GM12878 (cell line): ENCODE results near the gene SUN5. TPM values are rescaled to one million over a fixed set of nuclear protein-coding genes. Genes with fewer than 3 reads are reported as not detected.

Source experiments
- ATAC-seq: fragments of 200-7000 bp; cut with Tn5 transposase; 3 replicates; pipeline ENCODE4 v1.9.1; 2020; ENCODE audit warnings: mild to moderate bottlenecking, moderate library complexity
- BruUV-seq: library from RNA; stranded (reverse); fragments of 400-500 nt; replicated peaks from 2 replicates; lab custom pipeline; 2021; lab: Mats Ljungman, UMichigan
- CTCF ChIA-PET: fragments of 300-600 bp; sonication (Branson Sonifier 250); formaldehyde crosslinking; extraction: SDS; loops from one replicate; lab custom pipeline; 2021; ENCODE audit warnings: inconsistent platforms; lab: Yijun Ruan, JAX
- POLR2A ChIA-PET: fragments of 350-600 bp; formaldehyde crosslinking; extraction: SDS; loops from one replicate; lab custom pipeline; 2021; ENCODE audit warnings: inconsistent platforms; lab: Charles Lee
- RAD21 ChIA-PET: fragments of 300-600 bp; sonication (Branson Sonifier 250); formaldehyde crosslinking; loops from one replicate; lab custom pipeline; 2023; ENCODE audit warnings: antibody characterized with exemption; ENCODE audit not compliant: unreplicated experiment; lab: Charles Lee
- SMC1A ChIA-PET: fragments of 300-600 bp; sonication (Branson Sonifier 250); formaldehyde crosslinking; loops from one replicate; lab custom pipeline; 2023; ENCODE audit not compliant: unreplicated experiment, uncharacterized antibody; lab: Charles Lee
- DNase-seq: peaks from one replicate; pipeline ENCODE4 v3.0.0-alpha.2; 2011; ENCODE audit warnings: low read depth, low spot score
- FAIRE-seq: peaks from 3 replicates; lab custom pipeline; 2011; peaks lifted over from hg19 to GRCh38; lab: Jason Lieb, UNC
- H2AFZ ChIP-seq: 2 replicates; pipeline ENCODE4 v1.6.0; 2011; ENCODE audit warnings: low read depth, low read length, control low read depth; ENCODE audit not compliant: control insufficient read depth
- H3K27ac ChIP-seq: 2 replicates; pipeline ENCODE4 v1.5.1; 2011; ENCODE audit warnings: control low read depth; ENCODE audit not compliant: control insufficient read depth, insufficient read depth
- H3K27me3 ChIP-seq, 2 experiments: replicated peaks in 1 of 2; 2 replicates each; pipeline versions ENCODE4 v1.6.0 to v1.6.1; 2011; ENCODE audit warnings: low read length in 1 of 2; ENCODE audit not compliant: control insufficient read depth in 2 of 2, insufficient read depth in 2 of 2
- H3K36me3 ChIP-seq, 2 experiments: 2 replicates each; pipeline ENCODE4 v1.5.1; 2011; ENCODE audit warnings: low read length in 1 of 2; ENCODE audit not compliant: control insufficient read depth in 2 of 2, insufficient read depth in 2 of 2
- H3K4me1 ChIP-seq: 2 replicates; pipeline ENCODE4 v1.6.1; 2011; ENCODE audit warnings: mild to moderate bottlenecking, low read length, moderate library complexity, mixed read lengths; ENCODE audit not compliant: control insufficient read depth, insufficient read depth
- H3K4me2 ChIP-seq: 2 replicates; pipeline ENCODE4 v1.6.0; 2011; ENCODE audit warnings: control low read depth; ENCODE audit not compliant: control insufficient read depth, insufficient read depth
- H3K4me3 ChIP-seq: fragments of 200-600 bp; sonication (generic); 2 replicates; pipeline ENCODE4 v1.5.1; 2016
- H3K79me2 ChIP-seq: 2 replicates; pipeline ENCODE4 v1.6.0; 2011; ENCODE audit warnings: low read length; ENCODE audit not compliant: control insufficient read depth, insufficient read depth
- H3K9ac ChIP-seq: 2 replicates; pipeline ENCODE4 v1.8.0; 2011; ENCODE audit warnings: low read length, control low read depth, mixed read lengths; ENCODE audit not compliant: control insufficient read depth, insufficient read depth
- H3K9me3 ChIP-seq: replicated peaks from 3 replicates; pipeline ENCODE4 v1.5.1; 2011; ENCODE audit warnings: mild to moderate bottlenecking, low read length; ENCODE audit not compliant: control insufficient read depth, insufficient read depth
- H4K20me1 ChIP-seq: 2 replicates; pipeline ENCODE4 v1.6.0; 2011; ENCODE audit not compliant: control insufficient read depth, insufficient read depth
- ATF7 ChIP-seq: fragments of 450-650 bp; IDR thresholded peaks from 2 replicates; pipeline ENCODE4 v1.6.1; 2016; ENCODE audit warnings: low read depth, mild to moderate bottlenecking
- BCL3 ChIP-seq: IDR thresholded peaks from 2 replicates; pipeline ENCODE4 v1.6.1; 2011; ENCODE audit warnings: borderline replicate concordance, low read depth, mild to moderate bottlenecking, moderate library complexity, low read length; ENCODE audit not compliant: insufficient read depth, poor library complexity, severe bottlenecking
- EGR1 ChIP-seq, 2 experiments: IDR thresholded peaks; 1 replicate in 1 of 2; 2 replicates in 1 of 2; pipeline ENCODE4 v1.6.1; 2011 to 2012; ENCODE audit warnings: low read depth in 2 of 2, low read length in 2 of 2, borderline replicate concordance in 1 of 2, mild to moderate bottlenecking in 1 of 2, moderate library complexity in 1 of 2
- ESRRA ChIP-seq: IDR thresholded peaks from 2 replicates; pipeline ENCODE4 v1.6.1; 2012; ENCODE audit warnings: mild to moderate bottlenecking, low read length, improper control_type of control experiment
- IKZF1 ChIP-seq: fragments of 450-650 bp; conservative IDR thresholded peaks from 2 replicates; pipeline ENCODE4 v1.6.1; 2017; ENCODE audit warnings: antibody characterized with exemption, mild to moderate bottlenecking
- JUNB ChIP-seq: IDR thresholded peaks from 2 replicates; pipeline ENCODE4 v1.6.1; 2016; ENCODE audit warnings: antibody characterized with exemption, mild to moderate bottlenecking
- MEF2B ChIP-seq: fragments of 450-650 bp; IDR thresholded peaks from 2 replicates; pipeline ENCODE4 v1.6.1; 2018; ENCODE audit warnings: mild to moderate bottlenecking, moderate library complexity; ENCODE audit not compliant: partially characterized antibody, poor library complexity, severe bottlenecking
- NR2C1 ChIP-seq: fragments of 450-650 bp; IDR thresholded peaks from 2 replicates; pipeline ENCODE4 v1.6.1; 2017; ENCODE audit warnings: antibody characterized with exemption, mild to moderate bottlenecking, moderate library complexity
- SMC3 ChIP-seq: IDR thresholded peaks from 2 replicates; pipeline ENCODE4 v1.6.1; 2011; ENCODE audit warnings: low read length, improper control_type of control experiment, borderline replicate concordance
- TCF7 ChIP-seq: IDR thresholded peaks from 2 replicates; pipeline ENCODE4 v1.6.1; 2014; ENCODE audit warnings: antibody characterized with exemption, borderline replicate concordance
- ZBTB33 ChIP-seq: fragments of 450-650 bp; IDR thresholded peaks from 2 replicates; pipeline ENCODE4 v1.6.1; 2017; ENCODE audit warnings: mild to moderate bottlenecking
- ZSCAN29 ChIP-seq: fragments of 450-650 bp; IDR thresholded peaks from 2 replicates; pipeline ENCODE4 v1.6.1; 2017; ENCODE audit warnings: mild to moderate bottlenecking, moderate library complexity
- WGBS: methylation state at CpG from one replicate; pipeline ENCODE4 v1.1.6; 2016; ENCODE audit warnings: low lambda C conversion rate; ENCODE audit not compliant: insufficient replicate concordance, insufficient coverage; ENCODE audit errors: missing lambda C conversion rate; 5-methylcytosine and 5-hydroxymethylcytosine counted together
- in situ Hi-C: fragments of 300-500 bp; cut with MboI; formaldehyde crosslinking; loops from 9 replicates; pipeline ENCODE4 v1.14.3; 2018; ENCODE audit warnings: mixed read lengths
- intact Hi-C: fragments of 100-400 bp; cut with micrococcal nuclease; formaldehyde crosslinking; loops from one replicate; pipeline ENCODE4 v1.14.2; 2022; ENCODE audit not compliant: unreplicated experiment
- polyA plus RNA-seq, 11 experiments: library from polyadenylated mRNA; depleted of rRNA in 4 of 11; unstranded in 6 of 11; stranded (reverse) in 5 of 11; fragments of >200 nt; fragmentation: Nextera tagmentation in 4 of 11; fragmentation: Illumina TruSeq in 1 of 11; extraction: Ambion mirVana in 4 of 11; extraction: Trizol in 1 of 11; gene quantifications; 1 replicate in 1 of 11; 2 replicates in 10 of 11; pipeline versions ENCODE4 v1.2.1 to v1.2.3, GENCODE V29; 2011 to 2016; ENCODE audit warnings: inconsistent platforms in 2 of 11, missing spikeins in 2 of 11, low read depth in 1 of 11
- total RNA-seq, 4 experiments: library from RNA; depleted of rRNA in 3 of 4; stranded (reverse); fragments of >200 nt in 3 of 4; fragmentation: Illumina TruSeq in 1 of 4; extraction: Trizol in 1 of 4; gene quantifications; 2 replicates each; pipeline versions ENCODE4 v1.2.1 to v1.2.3, GENCODE V29; 2013 to 2021

The SUN5 gene
- total and polyA plus RNA-seq, 10 of the 15 experiments (the other 5 are each of a cell fraction or from before 2014, with no cell fraction given): not detected

GRCh38 chr20:32985596-32985995 lies 18.6 kb downstream of the SUN5 start:
- intact Hi-C loops (no loop called here), in situ Hi-C loops (no loop called here)
- Histone ChIP-seq H3K4me2 (no peak overlapping the region), H3K27me3 (no peaks in the 10 kb centered on the region; a peak in 2 of 4 replicates), H3K4me3 (no peak overlapping the region), H3K9me3 (no peaks in the 10 kb centered on the region), H3K4me1 (no peaks in the 10 kb centered on the region), H3K79me2 (no peaks in the 10 kb centered on the region), H3K9ac (no peak overlapping the region), H3K36me3 (no peaks in the 10 kb centered on the region), H2AFZ (no peak overlapping the region), H4K20me1 (no peaks in the 10 kb centered on the region), H3K27ac (no peak overlapping the region)
- no peak for ATAC-seq
- SMC1A ChIA-PET: no interaction called here
- RAD21 ChIA-PET: no interaction called here
- BruUV-seq: no TSS peak
- TF ChIP-seq ZSCAN29 (no peak), ESRRA (no peak), JUNB (no peak), EGR1 (IDR thresholded peaks at IDR 0.05; ENCODE audit: borderline replicate concordance in 1 of 2, low read depth in 2 of 2, low read length in 2 of 2) (no peak), IKZF1 (no peak), SMC3 (no peak), MEF2B (no peak), TCF7 (no peak), ZBTB33 (no peak), ATF7 (no peak), NR2C1 (no peak), BCL3 (no peak)
- DNase-seq: no peak
- POLR2A ChIA-PET: no interaction called here
- no peak for FAIRE-seq
- 54% methylated on average over 6 of the region's 6 CpGs for WGBS
- CTCF ChIA-PET: no interaction called here
